CD4-positive, alpha-beta T cell (primary cell): ENCODE measurements around the gene UGDH. TPM values are rescaled to one million over a fixed set of nuclear protein-coding genes. Genes with fewer than 3 reads are reported as not detected.

ENCODE experiments used
- ATAC-seq: fragments of 200-7000 bp; cut with Tn5 transposase; one replicate; pipeline ENCODE4 v1.10.0; 2022; ENCODE audit warnings: mild to moderate bottlenecking; ENCODE audit not compliant: poor library complexity
- CTCF ChIA-PET: fragments of 350-600 bp; sonication (Branson Sonifier 250); formaldehyde crosslinking; loops from one replicate; lab custom pipeline; 2021; ENCODE audit warnings: antibody characterized with exemption, inconsistent platforms; lab: Charles Lee
- POLR2A ChIA-PET: fragments of 350-600 bp; sonication (Branson Sonifier 250); formaldehyde crosslinking; loops from one replicate; lab custom pipeline; 2021; ENCODE audit warnings: antibody characterized with exemption, inconsistent platforms; lab: Charles Lee
- DNase-seq, 14 experiments: peaks; one replicate each; pipeline ENCODE4 v3.0.0-alpha.2; 2013 to 2020; ENCODE audit warnings: mixed read lengths in 2 of 14
- H3K27ac ChIP-seq, 2 donors: one replicate each; pipeline versions ENCODE4 v1.5.1 to v1.7.0; 2013; ENCODE audit warnings: low read length in 2 of 2, low read depth in 1 of 2, mild to moderate bottlenecking in 1 of 2
- H3K27me3 ChIP-seq, 2 experiments: 1 replicate in 1 of 2; 2 replicates in 1 of 2; pipeline versions ENCODE4 v1.6.1 to v1.7.0; 2013; ENCODE audit warnings: low read length in 2 of 2, control low read depth in 1 of 2, mild to moderate bottlenecking in 1 of 2, moderate library complexity in 1 of 2; ENCODE audit not compliant: insufficient read depth in 2 of 2, control insufficient read depth in 1 of 2
- H3K36me3 ChIP-seq: one replicate; pipeline ENCODE4 v1.6.1; 2013; ENCODE audit warnings: low read length, control low read depth; ENCODE audit not compliant: insufficient read depth
- H3K4me1 ChIP-seq: one replicate; pipeline ENCODE4 v1.6.1; 2013; ENCODE audit warnings: low read length, control low read depth; ENCODE audit not compliant: insufficient read depth
- H3K4me3 ChIP-seq: one replicate; pipeline ENCODE4 v1.5.1; 2013; ENCODE audit warnings: mild to moderate bottlenecking, low read length, moderate library complexity
- H3K9me3 ChIP-seq, 2 experiments: 1 replicate in 1 of 2; 2 replicates in 1 of 2; pipeline versions ENCODE4 v1.6.1 to v1.7.0; 2013; ENCODE audit warnings: low read length in 2 of 2, mild to moderate bottlenecking in 2 of 2, control low read depth in 1 of 2, moderate library complexity in 1 of 2; ENCODE audit not compliant: control insufficient read depth in 1 of 2, insufficient read depth in 1 of 2
- H3K27ac Mint-ChIP-seq: one replicate; pipeline ENCODE4 v1.8.0; 2020; ENCODE audit warnings: mixed read lengths
- H3K27me3 Mint-ChIP-seq: one replicate; pipeline ENCODE4 v1.8.0; 2021; ENCODE audit warnings: mixed read lengths
- H3K36me3 Mint-ChIP-seq: one replicate; pipeline ENCODE4 v1.8.0; 2021; ENCODE audit warnings: low read depth, mixed read lengths
- H3K4me1 Mint-ChIP-seq: one replicate; pipeline ENCODE4 v1.8.0; 2021; ENCODE audit warnings: low read depth, mixed read lengths
- H3K4me3 Mint-ChIP-seq: one replicate; pipeline ENCODE4 v1.8.0; 2020; ENCODE audit warnings: mild to moderate bottlenecking, mixed read lengths
- H3K9me3 Mint-ChIP-seq: one replicate; pipeline ENCODE4 v1.8.0; 2020; ENCODE audit warnings: mixed read lengths
- CTCF ChIP-seq: fragments of 200-600 bp; IDR thresholded peaks from one replicate; pipeline ENCODE4 v1.8.0; 2022; ENCODE audit warnings: antibody characterized with exemption, mild to moderate bottlenecking
- intact Hi-C, 2 experiments: fragments of 100-400 bp; cut with DNase I in 1 of 2; cut with micrococcal nuclease in 1 of 2; formaldehyde crosslinking; loops; one replicate each; pipeline versions ENCODE4 v1.15.1 to v1.9.0; 2023 to 2025; cut with DNase I, micrococcal nuclease
- total RNA-seq, 174 experiments: library from RNA in 2 of 174; stranded (reverse) in 2 of 174; gene quantifications; one replicate each; pipeline ENCODE4 v1.2.3 and lab custom pipeline; 2021 to 2026

Gene UGDH
- total RNA-seq, 2 experiments from 2014 or later = 3.5 to 3.7 TPM

- Mint-ChIP-seq H3K4me1 (no peaks in the 10 kb centered on the region), H3K27me3 (no peaks in the 10 kb centered on the region), H3K4me3 (no peak overlapping the region), H3K27ac (no peak overlapping the region), H3K9me3 (no peaks in the 10 kb centered on the region), H3K36me3 (peaks cover 16% of the 10 kb centered on the region)
- Histone ChIP-seq H3K4me1 (no peaks in the 10 kb centered on the region), H3K27me3 (no peaks in the 10 kb centered on the region), H3K9me3 (no peaks in the 10 kb centered on the region), H3K27ac (no peak overlapping the region), H3K36me3 (peaks cover 9% of the 10 kb centered on the region), H3K4me3 (no peak overlapping the region)
- ATAC-seq (no peak), DNase-seq (no peak)
- intact Hi-C loops = no loop called here
- no peak for TF ChIP-seq CTCF
- POLR2A ChIA-PET = interaction anchor here (0.7 kb wide), 1 partner anchor 369 kb away, joined by 3 read pairs; no protein-coding TSS in a partner anchor
- CTCF ChIA-PET = no interaction called here
These were observed 31.6 kb downstream of the UGDH start for GRCh38 chr4:39495446-39496213.

GRCh38 chr4:39494354-39494753 is 32.9 kb downstream of the UGDH start:
- no peaks in the 10 kb centered on the region for H3K9me3 ChIP-seq
- no peaks in the 10 kb centered on the region for H3K4me1 ChIP-seq
- H3K27me3 ChIP-seq = no peaks in the 10 kb centered on the region
- no peak overlapping the region for H3K27ac Mint-ChIP-seq
- intact Hi-C loops = no loop called here
- H3K27ac ChIP-seq = no peak overlapping the region
- no peak overlapping the region for H3K4me3 Mint-ChIP-seq
- ChIA-PET CTCF (no interaction called here), POLR2A (no interaction called here)
- no peak overlapping the region for H3K4me3 ChIP-seq
- H3K27me3 Mint-ChIP-seq = no peaks in the 10 kb centered on the region
- TF ChIP-seq CTCF = no peak
- DNase-seq (no peak), ATAC-seq (no peak)
- H3K36me3 ChIP-seq = peaks cover 2% of the 10 kb centered on the region
- H3K9me3 Mint-ChIP-seq = no peaks in the 10 kb centered on the region
- H3K4me1 Mint-ChIP-seq = no peaks in the 10 kb centered on the region
- peaks cover 10% of the 10 kb centered on the region for H3K36me3 Mint-ChIP-seq

GRCh38 chr4:39490322-39490721 is 36.9 kb downstream of the UGDH start:
- H3K36me3 ChIP-seq = no peaks in the 10 kb centered on the region
- H3K27ac Mint-ChIP-seq = no peak overlapping the region
- H3K9me3 Mint-ChIP-seq = no peaks in the 10 kb centered on the region
- no peak for TF ChIP-seq CTCF
- no peak overlapping the region for H3K4me3 Mint-ChIP-seq
- H3K27ac ChIP-seq = no peak overlapping the region
- ChIA-PET CTCF (no interaction called here), POLR2A (no interaction called here)
- no peaks in the 10 kb centered on the region for H3K27me3 Mint-ChIP-seq
- H3K4me3 ChIP-seq = no peak overlapping the region
- no peaks in the 10 kb centered on the region for H3K4me1 Mint-ChIP-seq
- ATAC-seq (no peak), DNase-seq (no peak)
- no peaks in the 10 kb centered on the region for H3K27me3 ChIP-seq
- no peaks in the 10 kb centered on the region for H3K9me3 ChIP-seq
- no peaks in the 10 kb centered on the region for H3K4me1 ChIP-seq
- intact Hi-C loops = no loop called here
- no peaks in the 10 kb centered on the region for H3K36me3 Mint-ChIP-seq
